Activated CD4-positive, alpha-beta T cell treated with anti-CD3 and anti-CD28 coated beads, Interleukin-2, amount 10 ng/mL, durations not matched to agents 7 days and 5 days (primary cell): ENCODE measurements around the gene LPAR1. TPM values are rescaled to one million over a fixed set of nuclear protein-coding genes. Genes with fewer than 3 reads are reported as not detected.
"Not testable (repeated sequence)": the region's sequence is repeated elsewhere in the genome, so short reads cannot be mapped to it uniquely, and the experiment has no call there.

ENCODE experiments used
- CTCF ChIA-PET: fragments of 350-600 bp; sonication (Branson Sonifier 250); formaldehyde crosslinking; loops from one replicate; lab custom pipeline; 2021; ENCODE audit warnings: antibody characterized with exemption; lab: Charles Lee
- POLR2A ChIA-PET: fragments of 350-600 bp; sonication (Branson Sonifier 250); formaldehyde crosslinking; loops from one replicate; lab custom pipeline; 2021; ENCODE audit warnings: antibody characterized with exemption; lab: Charles Lee
- DNase-seq: peaks from one replicate; pipeline ENCODE4 v3.0.0-alpha.2; 2020
- H3K27ac Mint-ChIP-seq: one replicate; pipeline ENCODE4 v1.8.0; 2021; ENCODE audit warnings: mild to moderate bottlenecking, moderate library complexity, mixed read lengths
- H3K27me3 Mint-ChIP-seq: one replicate; pipeline ENCODE4 v1.8.0; 2021; ENCODE audit warnings: mixed read lengths
- H3K36me3 Mint-ChIP-seq: one replicate; pipeline ENCODE4 v1.8.0; 2021; ENCODE audit warnings: low read depth, mixed read lengths
- H3K4me1 Mint-ChIP-seq: one replicate; pipeline ENCODE4 v1.8.0; 2021; ENCODE audit warnings: mixed read lengths
- H3K4me3 Mint-ChIP-seq: one replicate; pipeline ENCODE4 v1.8.0; 2021; ENCODE audit warnings: mild to moderate bottlenecking, moderate library complexity, mixed read lengths
- H3K9me3 Mint-ChIP-seq: one replicate; pipeline ENCODE4 v1.8.0; 2021; ENCODE audit warnings: mixed read lengths
- total RNA-seq, 2 experiments: library from RNA; stranded (reverse); gene quantifications; one replicate each; pipeline ENCODE4 v1.2.3, GENCODE V29; 2021

Gene LPAR1
- total RNA-seq, 2 experiments from 2014 or later = not detected

DNA sequence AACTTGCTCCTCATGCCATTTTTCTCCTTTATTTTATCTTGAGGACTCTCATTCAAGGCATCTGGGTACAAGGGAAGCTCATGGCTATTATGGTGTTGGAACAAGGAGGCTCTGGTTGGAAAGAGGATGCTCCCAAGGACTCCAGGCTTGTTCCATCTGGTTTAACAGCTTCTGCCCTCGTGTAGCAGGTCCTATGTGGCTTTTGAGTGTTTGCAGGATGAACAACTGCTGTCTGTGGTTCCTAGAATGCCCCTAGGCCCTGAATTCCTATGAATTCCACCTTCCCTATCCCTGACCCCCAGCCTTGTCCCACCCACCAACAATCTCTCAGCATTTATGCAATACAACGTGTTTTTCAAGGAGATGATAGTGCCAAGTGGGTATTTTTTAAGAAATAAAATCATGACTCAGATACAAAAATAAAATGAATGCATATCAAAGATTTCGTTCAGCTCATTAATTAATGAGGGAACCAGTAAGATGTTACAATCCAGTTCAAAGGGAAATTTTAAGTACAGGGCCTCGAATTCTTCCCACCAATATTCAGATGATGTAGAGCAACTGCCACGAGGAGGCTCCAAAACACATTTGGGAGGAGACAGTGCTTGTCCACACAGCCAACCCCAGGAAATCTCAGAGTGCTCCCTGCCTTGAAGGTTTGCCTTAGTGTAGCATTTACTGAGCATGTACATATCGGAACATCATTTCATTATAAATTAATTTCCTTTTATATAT lies 187.7 kb downstream of the LPAR1 start:
- H3K9me3 Mint-ChIP-seq = peaks cover 7% of the 10 kb centered on the region
- H3K4me3 Mint-ChIP-seq = no peak overlapping the region
- ChIA-PET POLR2A (no interaction called here), CTCF (interaction anchor here (0.6 kb wide), 1 partner anchor 85 kb away, joined by 3 read pairs; no protein-coding TSS in a partner anchor)
- H3K27me3 Mint-ChIP-seq = no peaks in the 10 kb centered on the region
- H3K4me1 Mint-ChIP-seq = no peaks in the 10 kb centered on the region
- H3K36me3 Mint-ChIP-seq = no peaks in the 10 kb centered on the region
- no peak overlapping the region for H3K27ac Mint-ChIP-seq
- no peak for DNase-seq

DNA sequence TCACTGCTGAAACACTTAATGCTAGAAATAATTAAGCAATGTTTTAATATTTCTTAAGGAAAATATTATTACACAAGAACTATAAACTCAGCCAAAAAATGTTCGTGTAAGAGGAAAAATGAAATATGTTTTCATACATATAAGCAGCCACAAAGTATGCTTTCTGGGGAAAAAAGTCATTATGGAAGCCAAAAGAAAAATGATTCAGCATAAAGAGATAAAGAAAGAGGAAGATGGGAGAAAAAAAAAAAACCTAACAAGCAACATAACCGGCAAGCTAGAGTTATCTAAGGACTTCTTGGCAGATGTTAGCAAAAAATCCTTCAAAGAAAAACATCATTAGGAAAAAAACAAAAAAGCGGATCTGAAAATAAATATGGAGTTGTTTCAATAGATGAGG lies 190.6 kb downstream of the LPAR1 start:
- Mint-ChIP-seq H3K9me3 (no peaks in the 10 kb centered on the region), H3K36me3 (no peaks in the 10 kb centered on the region), H3K27ac (no peak overlapping the region), H3K4me3 (no peak overlapping the region), H3K4me1 (no peaks in the 10 kb centered on the region), H3K27me3 (no peaks in the 10 kb centered on the region)
- ChIA-PET POLR2A (no interaction called here), CTCF (no interaction called here)
- no peak for DNase-seq

DNA sequence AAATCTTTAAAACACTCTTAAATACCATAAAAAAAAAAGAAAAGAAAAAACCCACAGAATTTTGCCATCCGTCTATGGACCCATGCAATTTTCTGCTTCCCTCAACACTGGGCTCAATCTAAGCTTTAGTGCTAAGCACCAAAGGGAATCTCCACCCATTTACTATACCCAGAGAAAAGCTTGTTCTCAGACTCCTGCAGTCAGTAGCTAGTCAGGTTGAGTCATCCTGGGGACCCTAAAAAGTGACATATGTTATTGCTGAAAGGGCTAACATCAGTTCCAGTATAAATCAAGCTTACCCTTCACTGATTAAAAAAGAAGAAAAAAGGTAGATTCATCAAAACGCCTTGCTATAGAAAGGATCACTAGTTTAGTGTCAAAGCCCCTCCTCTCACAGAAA lies 192.1 kb downstream of the LPAR1 start:
- no peak overlapping the region for H3K4me3 Mint-ChIP-seq
- no peak overlapping the region for H3K27ac Mint-ChIP-seq
- H3K9me3 Mint-ChIP-seq = no peaks in the 10 kb centered on the region
- H3K27me3 Mint-ChIP-seq = no peaks in the 10 kb centered on the region
- H3K36me3 Mint-ChIP-seq = no peaks in the 10 kb centered on the region
- no peaks in the 10 kb centered on the region for H3K4me1 Mint-ChIP-seq
- DNase-seq = no peak
- POLR2A ChIA-PET = no interaction called here
- CTCF ChIA-PET = interaction anchor here (0.6 kb wide), 1 partner anchor 37 kb away, joined by 3 read pairs; no protein-coding TSS in a partner anchor

DNA sequence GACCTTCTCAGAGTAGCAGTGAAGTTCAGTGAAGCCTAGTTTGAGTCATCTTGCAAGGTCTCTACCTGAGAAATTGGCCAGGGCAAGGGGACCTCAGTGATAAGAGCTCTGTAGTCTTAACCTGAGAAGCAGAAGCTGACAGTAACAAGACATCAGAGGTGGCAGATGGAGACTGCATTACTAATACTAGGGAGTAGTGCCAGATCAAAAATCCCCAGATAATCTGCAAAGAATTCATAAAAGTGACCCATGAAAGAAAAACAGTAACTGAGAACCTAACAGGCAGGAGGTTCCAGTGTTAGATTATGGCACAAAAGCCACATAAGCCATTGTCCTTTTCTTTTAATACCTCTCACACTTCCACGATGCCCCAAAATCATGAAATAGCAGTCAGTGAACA lies 194.1 kb downstream of the LPAR1 start:
- ChIA-PET CTCF (no interaction called here), POLR2A (no interaction called here)
- Mint-ChIP-seq H3K27me3 (no peaks in the 10 kb centered on the region), H3K9me3 (no peaks in the 10 kb centered on the region), H3K36me3 (no peaks in the 10 kb centered on the region), H3K4me1 (no peaks in the 10 kb centered on the region), H3K27ac (no peak overlapping the region), H3K4me3 (no peak overlapping the region)
- no peak for DNase-seq

DNA sequence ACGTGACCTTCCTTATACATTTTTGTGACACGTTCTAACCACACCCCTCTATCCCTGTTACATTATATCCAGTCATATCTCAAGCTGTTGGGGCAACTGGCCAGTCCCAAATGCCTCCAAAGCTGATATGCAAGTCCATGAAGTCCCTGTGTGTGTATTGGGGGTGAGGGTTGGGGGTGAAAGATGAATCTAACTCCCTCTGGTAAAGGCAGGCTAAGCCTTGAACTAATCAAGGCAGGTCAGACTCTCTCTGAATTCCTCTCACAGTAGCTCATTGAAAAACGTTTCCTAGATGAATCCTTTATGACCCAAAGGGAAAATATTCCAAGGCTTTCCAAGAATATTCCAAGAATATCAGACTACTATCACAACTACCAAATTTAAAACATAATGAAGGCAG lies 195.3 kb downstream of the LPAR1 start:
- Mint-ChIP-seq H3K27me3 (no peaks in the 10 kb centered on the region), H3K4me1 (no peaks in the 10 kb centered on the region), H3K27ac (no peak overlapping the region), H3K36me3 (no peaks in the 10 kb centered on the region), H3K4me3 (no peak overlapping the region), H3K9me3 (no peaks in the 10 kb centered on the region)
- POLR2A ChIA-PET = no interaction called here
- DNase-seq = no peak
- CTCF ChIA-PET = interaction anchor here (0.6 kb wide), 1 partner anchor 393 kb away, joined by 3 read pairs; no protein-coding TSS in a partner anchor

DNA sequence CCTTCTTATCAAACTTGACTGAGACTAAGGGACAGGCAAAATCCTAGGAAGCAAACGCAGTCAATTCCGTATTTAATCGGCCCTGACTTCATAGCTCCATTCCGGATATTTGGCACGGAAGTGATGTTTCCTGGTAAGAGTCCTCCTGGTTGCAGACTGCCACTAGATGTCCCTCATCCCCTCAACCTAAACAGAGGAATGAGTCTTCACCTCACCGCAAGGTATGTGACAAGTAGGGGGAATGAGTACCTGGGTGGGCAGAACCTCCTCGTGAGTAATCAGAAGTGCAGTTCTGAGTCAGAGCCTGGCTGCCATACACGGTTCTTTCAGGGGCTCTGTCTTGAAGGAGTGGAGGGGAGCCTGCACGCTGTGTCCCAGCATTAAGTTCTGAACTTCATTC lies 196.1 kb downstream of the LPAR1 start:
- DNase-seq = no peak
- ChIA-PET CTCF (interaction anchor here (0.6 kb wide), 1 partner anchor 12 kb away, joined by 3 read pairs; no protein-coding TSS in a partner anchor), POLR2A (no interaction called here)
- no peak overlapping the region for H3K27ac Mint-ChIP-seq
- no peak overlapping the region for H3K4me3 Mint-ChIP-seq
- H3K27me3 Mint-ChIP-seq = no peaks in the 10 kb centered on the region
- no peaks in the 10 kb centered on the region for H3K36me3 Mint-ChIP-seq
- H3K9me3 Mint-ChIP-seq = no peaks in the 10 kb centered on the region
- H3K4me1 Mint-ChIP-seq = no peaks in the 10 kb centered on the region

DNA sequence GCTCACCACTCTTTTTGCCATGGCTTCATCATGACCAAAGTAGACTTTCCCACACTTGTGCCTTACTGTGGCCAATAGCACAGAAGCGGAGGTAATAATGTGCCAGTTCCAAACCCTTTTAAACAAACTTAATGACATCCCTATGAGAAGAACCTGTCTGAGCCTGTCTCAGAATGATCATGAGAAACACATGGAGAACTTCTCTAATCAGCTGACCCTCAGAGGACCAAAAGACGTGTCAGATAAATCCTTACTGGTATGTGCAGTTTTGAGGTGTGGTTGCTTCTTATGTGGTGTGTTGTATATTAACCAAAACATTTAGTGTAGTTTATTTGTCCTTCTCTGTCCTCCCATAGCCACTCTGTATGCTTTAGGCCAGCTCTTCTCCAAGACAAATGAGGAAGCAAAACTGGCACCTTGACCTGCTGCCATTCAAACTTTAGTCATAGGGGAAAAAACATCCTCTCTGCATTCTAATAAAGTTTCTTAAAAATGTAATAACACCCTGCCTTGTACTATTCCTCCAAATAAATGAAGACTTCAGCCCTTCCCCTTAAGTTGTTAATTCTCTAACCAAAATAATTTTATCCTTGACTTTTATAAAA lies 200.8 kb downstream of the LPAR1 start:
- H3K9me3 Mint-ChIP-seq = no peaks in the 10 kb centered on the region
- no peaks in the 10 kb centered on the region for H3K36me3 Mint-ChIP-seq
- ChIA-PET POLR2A (no interaction called here), CTCF (no interaction called here)
- no peaks in the 10 kb centered on the region for H3K27me3 Mint-ChIP-seq
- no peak overlapping the region for H3K27ac Mint-ChIP-seq
- DNase-seq = no peak
- no peak overlapping the region for H3K4me3 Mint-ChIP-seq
- no peaks in the 10 kb centered on the region for H3K4me1 Mint-ChIP-seq

DNA sequence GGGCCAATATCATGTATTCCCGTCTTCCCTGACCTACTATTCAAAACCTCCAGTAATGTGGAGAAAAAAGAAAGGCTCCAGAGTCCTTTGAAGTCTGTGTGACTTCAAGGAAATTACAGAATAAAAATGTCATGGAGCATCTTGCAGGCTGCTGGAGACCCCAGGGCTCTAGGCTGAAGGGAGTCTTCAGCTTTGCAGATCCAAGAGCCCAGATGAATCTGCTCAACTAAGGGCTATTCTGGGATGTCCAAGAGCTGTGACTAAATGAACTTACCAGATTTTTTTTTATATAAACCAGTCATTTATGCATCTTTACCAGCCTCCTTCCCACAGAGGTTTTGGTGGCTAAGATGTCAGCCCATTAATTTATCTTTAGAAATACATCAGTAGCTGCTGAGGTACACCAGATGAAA lies 202.4 kb downstream of the LPAR1 start:
- POLR2A ChIA-PET = no interaction called here
- DNase-seq = no peak
- Mint-ChIP-seq H3K9me3 (no peaks in the 10 kb centered on the region), H3K27ac (no peak overlapping the region), H3K4me3 (no peak overlapping the region), H3K36me3 (no peaks in the 10 kb centered on the region), H3K27me3 (no peaks in the 10 kb centered on the region), H3K4me1 (no peaks in the 10 kb centered on the region)
- CTCF ChIA-PET = no interaction called here

DNA sequence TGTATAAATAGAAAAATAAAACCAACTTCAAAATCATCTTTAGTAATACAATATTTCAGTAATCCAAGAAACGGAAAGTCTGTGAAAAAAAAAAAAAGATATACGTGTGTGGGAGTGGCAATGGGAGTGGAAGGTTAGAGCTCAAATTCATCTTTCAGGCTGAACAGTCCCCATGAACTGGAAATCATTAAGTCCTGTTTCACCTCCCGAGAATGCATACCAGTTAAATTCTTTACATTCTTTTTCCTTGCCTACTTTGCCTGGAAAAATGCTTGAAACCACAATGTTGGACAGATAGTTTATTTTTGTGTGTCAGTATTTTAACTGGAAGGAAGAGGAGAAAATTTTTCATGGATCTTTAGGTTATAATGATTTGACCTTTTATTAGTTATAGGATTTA lies 202.9 kb downstream of the LPAR1 start:
- Mint-ChIP-seq H3K4me1 (no peaks in the 10 kb centered on the region), H3K9me3 (no peaks in the 10 kb centered on the region), H3K4me3 (no peak overlapping the region), H3K27me3 (no peaks in the 10 kb centered on the region), H3K27ac (no peak overlapping the region), H3K36me3 (no peaks in the 10 kb centered on the region)
- ChIA-PET POLR2A (no interaction called here), CTCF (no interaction called here)
- no peak for DNase-seq

DNA sequence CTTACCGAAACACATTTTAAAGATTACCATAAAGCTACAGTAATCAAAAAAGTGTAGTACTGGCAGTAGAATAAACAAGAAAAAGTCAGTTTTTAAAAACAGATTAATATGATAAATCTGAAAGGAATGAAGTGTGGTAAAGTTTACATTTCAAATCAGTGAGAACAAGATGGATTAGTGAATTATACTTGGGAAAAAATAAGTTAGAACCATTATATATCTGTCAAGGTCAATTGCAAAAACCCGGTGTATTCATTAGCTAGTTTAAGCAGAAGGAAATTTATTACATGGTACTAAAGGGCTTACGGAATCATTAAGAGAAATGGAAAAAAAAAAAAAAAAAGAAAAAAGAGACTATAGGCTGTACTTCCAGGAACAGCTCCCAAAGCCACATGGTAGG lies 205.3 kb downstream of the LPAR1 start:
- H3K9me3 Mint-ChIP-seq = peaks cover 2% of the 10 kb centered on the region
- no peaks in the 10 kb centered on the region for H3K36me3 Mint-ChIP-seq
- ChIA-PET CTCF (no interaction called here), POLR2A (no interaction called here)
- H3K27me3 Mint-ChIP-seq = no peaks in the 10 kb centered on the region
- no peak overlapping the region for H3K27ac Mint-ChIP-seq
- DNase-seq = no peak
- H3K4me1 Mint-ChIP-seq = no peaks in the 10 kb centered on the region
- H3K4me3 Mint-ChIP-seq = no peak overlapping the region

DNA sequence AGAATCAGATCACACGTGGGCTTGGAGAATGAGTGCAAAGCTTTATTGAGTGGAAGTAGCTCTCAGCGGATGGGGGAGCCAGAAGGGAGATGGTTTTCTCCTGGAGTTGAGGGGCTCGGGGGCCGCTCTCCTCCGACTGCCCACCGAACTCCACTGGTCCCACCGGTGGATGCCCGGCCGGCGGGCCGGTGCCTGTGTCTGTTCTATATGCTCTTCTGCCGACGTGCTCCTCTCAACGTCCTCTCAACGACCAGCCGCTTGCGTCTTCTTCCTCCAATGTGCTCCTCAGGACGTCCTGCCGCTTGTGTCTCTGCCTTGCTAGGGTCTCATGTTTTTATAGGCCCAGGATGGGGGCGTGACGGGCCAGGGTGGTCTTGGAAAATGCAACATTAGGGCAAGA lies 207.8 kb downstream of the LPAR1 start:
- H3K36me3 Mint-ChIP-seq = no peaks in the 10 kb centered on the region
- H3K27ac Mint-ChIP-seq = no peak overlapping the region
- H3K27me3 Mint-ChIP-seq = no peaks in the 10 kb centered on the region
- H3K4me3 Mint-ChIP-seq = no peak overlapping the region
- no peak for DNase-seq
- CTCF ChIA-PET = no interaction called here
- H3K4me1 Mint-ChIP-seq = no peaks in the 10 kb centered on the region
- peaks cover 2% of the 10 kb centered on the region for H3K9me3 Mint-ChIP-seq
- POLR2A ChIA-PET = no interaction called here

DNA sequence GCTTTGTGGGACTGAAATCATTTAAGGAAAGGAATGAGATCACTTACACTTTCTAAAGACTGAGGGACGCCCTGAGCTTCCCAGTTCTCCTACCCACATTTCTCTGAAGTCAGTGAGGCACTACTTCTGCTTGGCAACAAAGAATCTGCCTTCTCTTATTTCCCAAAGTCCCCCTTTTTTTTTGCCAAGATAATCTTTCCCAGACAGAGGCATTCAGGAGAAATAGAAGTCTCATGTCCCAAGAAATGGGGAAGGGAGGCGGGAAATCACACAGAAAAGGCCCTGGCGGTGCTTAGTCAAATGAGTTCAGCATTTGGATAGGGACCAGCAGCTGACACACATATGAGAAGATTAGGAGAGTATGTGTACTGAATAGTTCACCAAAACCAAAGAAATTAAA lies 210.0 kb downstream of the LPAR1 start:
- no peaks in the 10 kb centered on the region for H3K36me3 Mint-ChIP-seq
- H3K9me3 Mint-ChIP-seq = peaks cover 2% of the 10 kb centered on the region
- no peaks in the 10 kb centered on the region for H3K27me3 Mint-ChIP-seq
- H3K4me1 Mint-ChIP-seq = no peaks in the 10 kb centered on the region
- POLR2A ChIA-PET = no interaction called here
- CTCF ChIA-PET = interaction anchor here (1.0 kb wide), 1 partner anchor 469 kb away, joined by 3 read pairs; no protein-coding TSS in a partner anchor
- H3K4me3 Mint-ChIP-seq = no peak overlapping the region
- no peak overlapping the region for H3K27ac Mint-ChIP-seq
- no peak for DNase-seq

DNA sequence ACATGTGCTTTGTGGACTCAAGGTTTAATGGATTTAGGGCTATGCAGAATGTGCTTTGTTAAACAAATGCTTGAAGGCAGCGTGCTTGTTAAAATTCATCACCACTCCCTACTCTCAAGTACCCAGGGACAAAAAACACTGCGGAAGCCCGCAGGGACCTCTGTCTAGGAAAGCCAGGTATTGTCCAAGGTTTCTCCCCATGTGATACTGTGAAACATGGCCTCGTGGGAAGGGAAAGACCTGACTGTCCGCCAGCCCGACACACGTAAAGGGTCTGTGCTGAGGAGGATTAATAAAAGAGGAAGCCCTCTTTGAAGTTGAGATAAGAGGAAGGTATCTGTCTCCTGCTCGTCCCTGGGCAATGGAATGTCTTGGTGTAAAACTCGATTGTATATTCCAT lies 211.9 kb downstream of the LPAR1 start:
- H3K4me1 Mint-ChIP-seq, CTCF ChIA-PET, H3K36me3 Mint-ChIP-seq, DNase-seq, POLR2A ChIA-PET, H3K9me3 Mint-ChIP-seq, H3K27ac Mint-ChIP-seq, H3K4me3 Mint-ChIP-seq, H3K27me3 Mint-ChIP-seq: not testable (repeated sequence)
